Measurements from ENCODE around the gene MUTYH.

MUTYH gene

DNA sequence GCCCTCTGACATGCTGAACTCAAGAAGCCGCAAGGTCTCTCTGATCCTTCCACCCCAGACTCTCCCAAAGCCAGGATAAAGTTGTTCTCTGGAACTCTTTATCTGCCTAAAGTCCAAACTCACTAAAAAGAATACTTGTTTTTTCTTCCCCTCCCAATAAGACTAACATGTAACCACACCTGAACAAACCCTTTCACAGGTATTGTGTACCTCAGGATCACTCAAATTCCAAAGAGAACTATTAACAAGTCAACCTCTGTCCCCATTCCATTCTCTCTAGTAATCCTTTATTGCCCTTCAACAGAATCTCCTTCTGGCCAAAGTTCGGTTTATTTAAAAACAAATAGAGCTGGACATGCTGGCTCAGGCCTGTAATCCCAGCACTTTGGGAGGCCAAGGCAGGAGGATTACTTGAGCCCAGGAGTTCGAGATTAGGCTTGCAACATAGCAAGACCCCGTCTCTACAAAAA lies 4.3 kb downstream of the MUTYH start:
- no peak overlapping the region for H3K27ac Mint-ChIP-seq
- H3K4me3 Mint-ChIP-seq = no peak overlapping the region

GRCh38 chr1:45334308-45335245 lies 5.7 kb downstream of the MUTYH start:
- no peak overlapping the region for H3K4me3 Mint-ChIP-seq
- no peaks in the 10 kb centered on the region for H3K9me3 Mint-ChIP-seq
- no peaks in the 10 kb centered on the region for H3K27me3 Mint-ChIP-seq
- peak overlapping the region; percentile 42 for H3K27ac Mint-ChIP-seq
- DNase-seq = no peak
- H3K4me1 Mint-ChIP-seq (ENCODE audit: low read depth) = peaks cover 38% of the 10 kb centered on the region
- peaks cover 71% of the 10 kb centered on the region for H3K36me3 Mint-ChIP-seq (ENCODE audit: low read depth)

More for the DNA sequence above, 4.3 kb downstream of the MUTYH start:
- no peaks in the 10 kb centered on the region for H3K9me3 Mint-ChIP-seq
- H3K4me1 Mint-ChIP-seq (ENCODE audit: low read depth) = peaks cover 36% of the 10 kb centered on the region
- DNase-seq = no peak
- H3K36me3 Mint-ChIP-seq (ENCODE audit: low read depth) = peaks cover 70% of the 10 kb centered on the region
- H3K27me3 Mint-ChIP-seq = no peaks in the 10 kb centered on the region

DNA sequence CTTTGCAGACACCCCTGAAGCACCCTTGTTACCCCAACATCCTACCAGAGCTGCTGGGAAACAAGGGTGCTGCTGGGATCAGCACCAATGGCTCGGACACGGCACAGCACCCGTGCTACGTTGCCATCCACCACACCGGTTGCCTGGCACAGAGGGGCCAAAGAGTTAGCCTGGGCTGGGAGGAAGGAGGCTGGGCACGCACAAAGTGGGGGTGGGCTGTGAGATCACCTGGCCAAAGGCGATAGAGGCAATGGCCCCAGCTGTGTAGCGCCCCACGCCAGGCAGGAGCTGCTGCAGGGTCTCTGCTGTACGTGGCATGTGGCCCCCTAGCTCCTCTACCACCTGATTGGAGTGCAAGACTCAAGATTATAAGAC lies 7.9 kb downstream of the MUTYH start:
- H3K4me1 Mint-ChIP-seq (ENCODE audit: low read depth) = peaks cover 40% of the 10 kb centered on the region
- H3K27me3 Mint-ChIP-seq = no peaks in the 10 kb centered on the region
- DNase-seq = no peak
- no peaks in the 10 kb centered on the region for H3K9me3 Mint-ChIP-seq
- no peak overlapping the region for H3K4me3 Mint-ChIP-seq
- H3K36me3 Mint-ChIP-seq (ENCODE audit: low read depth) = peaks cover 71% of the 10 kb centered on the region
- no peak overlapping the region for H3K27ac Mint-ChIP-seq

DNA sequence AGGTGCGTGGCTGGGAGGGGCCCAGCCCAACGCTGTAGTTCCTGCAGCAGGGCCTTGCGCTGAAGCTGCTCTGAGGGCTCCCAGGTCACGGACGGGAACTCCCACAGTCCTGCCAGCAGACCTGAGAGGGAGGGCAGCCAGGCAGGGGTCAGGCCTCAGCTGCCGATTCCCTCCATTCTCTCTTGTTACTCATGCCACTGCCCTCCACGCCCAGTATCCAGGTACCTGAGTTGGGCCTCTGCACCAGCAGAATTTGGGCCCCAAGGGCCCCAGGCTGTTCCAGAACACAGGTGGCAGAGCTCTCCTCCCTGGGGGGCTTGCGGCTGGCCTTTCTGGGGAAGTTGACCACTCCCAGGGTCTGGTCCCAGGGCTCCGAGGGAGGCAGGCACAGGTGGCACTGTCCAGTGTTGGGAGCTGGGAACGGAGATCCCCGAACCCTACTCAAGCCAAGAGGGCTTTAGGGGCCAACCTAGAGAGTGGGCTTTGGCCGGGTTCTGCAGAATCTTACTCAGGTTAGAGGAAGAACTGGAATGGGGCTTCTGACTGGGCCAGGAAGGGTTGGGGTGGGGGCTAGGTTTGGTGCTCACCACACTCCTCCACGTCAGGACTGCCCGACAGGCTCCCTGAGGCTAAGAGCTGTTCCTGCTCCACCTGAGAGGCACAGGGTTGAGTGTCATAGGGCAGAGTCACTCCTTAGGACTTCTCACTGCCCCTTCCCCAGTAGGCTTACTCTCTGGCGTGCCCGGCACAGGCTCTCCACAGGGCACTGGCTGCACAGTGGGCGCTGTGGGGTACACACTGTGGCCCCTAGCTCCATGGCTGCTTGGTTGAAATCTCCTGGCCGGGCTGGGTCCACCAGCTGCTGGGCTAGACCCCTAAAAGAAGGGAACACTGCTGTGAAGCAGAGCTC lies 8.5 kb downstream of the MUTYH start:
- Mint-ChIP-seq H3K4me3 (no peak overlapping the region), H3K27ac (no peak overlapping the region), H3K27me3 (no peaks in the 10 kb centered on the region), H3K36me3 (ENCODE audit: low read depth) (peaks cover 71% of the 10 kb centered on the region), H3K4me1 (ENCODE audit: low read depth) (peaks cover 38% of the 10 kb centered on the region), H3K9me3 (no peaks in the 10 kb centered on the region)
- no peak for DNase-seq

DNA sequence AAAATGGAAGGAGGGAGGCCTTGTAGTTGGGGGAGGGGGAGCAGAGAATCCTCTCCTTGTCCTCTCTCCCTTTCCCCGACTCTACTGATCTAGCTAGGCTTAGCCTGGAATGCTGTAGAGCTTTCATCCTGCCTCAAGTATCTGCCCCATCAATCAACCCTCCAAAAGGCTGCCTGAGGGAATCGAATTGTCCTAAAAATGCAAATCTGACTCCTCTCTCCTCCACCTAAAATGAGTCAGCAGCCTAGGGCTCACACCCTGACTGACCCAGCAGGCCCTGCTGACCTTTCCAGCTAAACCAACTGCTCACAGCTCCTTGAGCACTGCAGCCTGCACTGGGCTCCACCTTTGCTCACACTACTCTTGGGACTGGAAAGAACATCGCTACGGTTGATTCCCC lies 10.8 kb downstream of the MUTYH start:
- peaks cover 70% of the 10 kb centered on the region for H3K36me3 Mint-ChIP-seq (ENCODE audit: low read depth)
- peaks cover 33% of the 10 kb centered on the region for H3K4me1 Mint-ChIP-seq (ENCODE audit: low read depth)
- peak overlapping the region; percentile 56 for H3K27ac Mint-ChIP-seq
- peak overlapping the region; percentile 92 for H3K4me3 Mint-ChIP-seq
- no peaks in the 10 kb centered on the region for H3K27me3 Mint-ChIP-seq
- H3K9me3 Mint-ChIP-seq = no peaks in the 10 kb centered on the region
- DNase-seq = no peak

DNA sequence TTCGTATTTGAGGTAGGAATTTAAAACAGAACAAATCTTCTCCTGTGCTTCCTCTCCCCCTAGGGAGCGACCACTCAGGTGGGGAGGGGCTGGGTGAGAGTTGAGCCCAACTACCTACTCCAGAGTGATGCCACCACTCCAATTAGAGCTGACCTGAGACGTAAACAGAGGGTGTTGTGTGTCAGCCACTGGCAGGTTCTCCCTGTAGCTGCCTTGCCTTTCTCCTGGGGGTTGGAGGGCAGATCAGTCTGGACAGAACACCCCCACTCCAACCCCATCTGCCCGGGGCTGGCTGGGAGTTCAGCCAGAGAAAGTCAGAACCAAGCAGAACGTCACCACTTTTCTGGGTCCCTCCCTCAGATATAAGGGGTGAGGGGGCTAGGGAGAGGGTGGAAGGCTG lies 11.6 kb downstream of the MUTYH start:
- Mint-ChIP-seq H3K4me1 (ENCODE audit: low read depth) (peaks cover 30% of the 10 kb centered on the region), H3K36me3 (ENCODE audit: low read depth) (peaks cover 62% of the 10 kb centered on the region), H3K27ac (peak overlapping the region; percentile 58), H3K27me3 (no peaks in the 10 kb centered on the region), H3K4me3 (peak overlapping the region; percentile 92), H3K9me3 (no peaks in the 10 kb centered on the region)
- DNase-seq = no peak

DNA sequence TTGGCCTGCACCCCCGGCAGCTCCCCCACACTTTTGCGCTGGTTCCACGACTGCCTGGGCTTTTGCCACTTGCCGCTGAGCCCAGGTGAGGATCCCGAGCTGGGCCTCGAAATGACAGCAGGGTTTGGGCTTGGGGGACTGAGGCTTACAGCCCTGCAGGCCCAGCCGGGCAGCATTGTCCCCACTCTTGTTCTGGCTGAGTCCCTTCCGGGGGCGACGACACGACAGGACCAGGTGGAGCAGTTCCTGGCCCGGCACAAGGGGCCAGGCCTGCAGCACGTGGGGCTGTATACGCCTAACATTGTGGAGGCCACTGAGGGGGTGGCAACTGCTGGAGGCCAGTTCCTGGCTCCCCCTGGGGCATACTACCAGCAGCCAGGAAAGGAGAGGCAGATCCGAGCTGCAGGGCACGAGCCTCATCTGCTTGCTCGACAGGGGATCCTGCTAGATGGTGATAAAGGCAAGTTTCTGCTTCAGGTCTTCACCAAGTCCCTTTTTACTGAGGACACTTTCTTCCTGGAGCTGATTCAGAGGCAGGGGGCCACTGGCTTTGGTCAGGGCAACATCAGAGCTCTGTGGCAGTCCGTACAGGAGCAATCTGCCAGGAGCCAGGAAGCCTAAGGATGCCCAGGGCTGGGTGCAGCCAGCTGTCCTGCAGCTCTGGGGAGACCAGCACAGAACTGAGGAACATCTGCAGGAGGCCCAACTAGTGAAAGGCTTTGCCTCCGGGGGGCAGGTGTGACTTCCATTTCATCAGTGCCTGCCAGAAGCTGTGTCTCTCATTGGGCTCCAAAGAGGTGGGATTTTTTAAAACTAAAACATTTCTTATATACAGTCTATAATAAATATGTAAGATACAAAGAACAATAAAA lies 12.4 kb downstream of the MUTYH start:
- peak overlapping the region; percentile 84 for H3K27ac Mint-ChIP-seq
- H3K4me3 Mint-ChIP-seq = peak overlapping the region; percentile 92
- peaks cover 30% of the 10 kb centered on the region for H3K4me1 Mint-ChIP-seq (ENCODE audit: low read depth)

GRCh38 chr1:45326627-45327623 lies 13.3 kb downstream of the MUTYH start, which contains the start of gene HPDL:
HPDL (plus strand) TSS chr1:45326895; CDS start chr1:45327149, 254 bp downstream.
- peaks cover 30% of the 10 kb centered on the region for H3K4me1 Mint-ChIP-seq (ENCODE audit: low read depth)
- peak within 1 kb of the TSS; percentile 92 for H3K4me3 Mint-ChIP-seq
- H3K36me3 Mint-ChIP-seq (ENCODE audit: low read depth) = peaks cover 45% of the 10 kb centered on the region
- no peaks in the 10 kb centered on the region for H3K27me3 Mint-ChIP-seq
- H3K27ac Mint-ChIP-seq = peak within 1 kb of the TSS; percentile 90
- no peaks in the 10 kb centered on the region for H3K9me3 Mint-ChIP-seq
- DNase-seq = peak; percentile 86

More for the DNA sequence above, 12.4 kb downstream of the MUTYH start:
- H3K27me3 Mint-ChIP-seq = no peaks in the 10 kb centered on the region
- DNase-seq = peak; percentile 60
- H3K9me3 Mint-ChIP-seq = no peaks in the 10 kb centered on the region
- peaks cover 54% of the 10 kb centered on the region for H3K36me3 Mint-ChIP-seq (ENCODE audit: low read depth)

- Mint-ChIP-seq H3K9me3 (no peaks in the 10 kb centered on the region), H3K27ac (peak overlapping the region; percentile 90), H3K4me3 (peak overlapping the region; percentile 92), H3K36me3 (ENCODE audit: low read depth) (peaks cover 39% of the 10 kb centered on the region), H3K27me3 (no peaks in the 10 kb centered on the region), H3K4me1 (ENCODE audit: low read depth) (peaks cover 30% of the 10 kb centered on the region)
- no peak for DNase-seq
Measured at GRCh38 chr1:45325851-45326506, 14.3 kb downstream of the MUTYH start.

GRCh38 chr1:45322486-45323040 lies 17.7 kb downstream of the MUTYH start:
- no peak for DNase-seq
- Mint-ChIP-seq H3K27ac (no peak overlapping the region), H3K4me3 (no peak overlapping the region), H3K36me3 (ENCODE audit: low read depth) (peaks cover 6% of the 10 kb centered on the region), H3K9me3 (no peaks in the 10 kb centered on the region), H3K27me3 (no peaks in the 10 kb centered on the region), H3K4me1 (ENCODE audit: low read depth) (peaks cover 8% of the 10 kb centered on the region)

GRCh38 chr1:45321444-45321843 lies 18.8 kb downstream of the MUTYH start:
- H3K27ac Mint-ChIP-seq = no peak overlapping the region
- no peaks in the 10 kb centered on the region for H3K27me3 Mint-ChIP-seq
- no peaks in the 10 kb centered on the region for H3K9me3 Mint-ChIP-seq
- no peak for DNase-seq
- peaks cover under 1% of the 10 kb centered on the region for H3K36me3 Mint-ChIP-seq (ENCODE audit: low read depth)
- peaks cover 4% of the 10 kb centered on the region for H3K4me1 Mint-ChIP-seq (ENCODE audit: low read depth)
- no peak overlapping the region for H3K4me3 Mint-ChIP-seq

DNA sequence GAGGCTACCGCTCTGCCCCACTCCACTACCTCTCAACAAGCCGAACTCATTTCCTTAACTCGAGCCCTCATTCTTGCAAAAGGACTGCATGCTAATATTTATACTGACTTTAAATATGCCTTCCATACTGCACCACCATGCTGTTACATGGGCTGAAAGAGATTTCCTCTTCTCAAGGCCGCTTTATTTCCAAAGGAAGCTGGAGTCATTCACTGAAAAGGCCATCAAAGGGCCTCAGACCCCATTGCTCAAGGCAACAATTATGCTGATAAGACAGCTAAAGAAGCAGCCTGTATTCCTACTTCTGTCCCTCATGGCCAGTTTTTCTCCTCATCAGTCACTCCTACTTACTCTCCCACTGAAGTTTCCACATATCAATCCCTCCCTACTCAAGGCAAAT lies 20.5 kb downstream of the MUTYH start:
- Mint-ChIP-seq H3K4me3 (no peak overlapping the region), H3K27ac (no peak overlapping the region), H3K36me3 (ENCODE audit: low read depth) (no peaks in the 10 kb centered on the region), H3K9me3 (no peaks in the 10 kb centered on the region), H3K27me3 (no peaks in the 10 kb centered on the region), H3K4me1 (ENCODE audit: low read depth) (no peaks in the 10 kb centered on the region)
- no peak for DNase-seq
